ENCODE data around the gene ATAD3C. TPM values are rescaled to one million over a fixed set of nuclear protein-coding genes. Genes with fewer than 3 reads are reported as not detected.

Gene ATAD3C
- total RNA-seq, 1 donor from 2014 or later: 0.27 TPM

DNA sequence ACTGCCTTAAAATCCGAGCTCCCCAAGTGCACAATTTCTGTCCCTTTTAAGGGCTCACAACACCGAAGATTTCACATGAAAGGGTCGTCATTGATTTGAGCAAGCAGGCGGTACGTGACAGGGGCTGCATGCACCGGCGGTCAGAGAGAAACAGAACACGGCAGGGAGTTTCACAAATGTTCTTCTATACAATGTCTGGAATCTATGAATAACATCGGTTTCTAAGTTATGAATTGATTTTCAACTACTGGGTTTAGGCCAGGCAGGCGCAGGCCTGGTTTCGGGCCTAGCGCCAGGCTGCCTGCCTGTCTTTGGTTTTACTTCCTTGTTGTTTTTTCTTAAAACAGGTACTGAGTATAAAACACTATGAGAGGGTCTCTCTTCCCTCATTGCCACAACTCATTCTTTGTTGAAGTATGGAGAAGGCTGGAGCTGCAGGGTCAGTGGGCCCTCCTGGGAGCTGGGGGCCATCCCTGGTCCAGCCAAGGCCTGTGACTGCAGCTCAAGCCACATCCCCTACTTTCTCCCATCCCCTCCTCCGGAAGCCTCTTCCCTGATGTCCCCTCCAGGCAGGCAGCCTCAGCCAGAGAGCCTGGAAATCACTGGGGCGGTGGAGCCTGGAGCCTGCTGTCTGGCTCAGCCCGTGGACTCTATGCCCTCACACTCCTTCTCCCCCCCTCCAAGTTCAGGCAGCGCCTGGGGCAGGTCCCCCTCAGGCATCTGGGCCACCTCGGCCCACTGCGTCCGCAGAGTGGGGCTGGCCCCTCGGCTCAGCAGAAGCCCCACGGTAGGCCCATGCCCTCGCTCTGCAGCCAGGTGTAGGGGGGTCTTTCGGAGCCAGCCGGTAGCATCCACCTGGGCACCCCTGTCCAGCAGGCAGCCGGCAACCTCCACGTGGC lies 30.8 kb upstream of the ATAD3C start:
- no peaks in the 10 kb centered on the region for H3K27me3 Mint-ChIP-seq (ENCODE audit: unreplicated experiment)
- no peaks in the 10 kb centered on the region for H3K36me3 Mint-ChIP-seq (ENCODE audit: unreplicated experiment)
- no peak overlapping the region for H3K27ac Mint-ChIP-seq (ENCODE audit: unreplicated experiment)
- no peaks in the 10 kb centered on the region for H3K9me3 Mint-ChIP-seq (ENCODE audit: unreplicated experiment)
- TF ChIP-seq, protein P1, sequence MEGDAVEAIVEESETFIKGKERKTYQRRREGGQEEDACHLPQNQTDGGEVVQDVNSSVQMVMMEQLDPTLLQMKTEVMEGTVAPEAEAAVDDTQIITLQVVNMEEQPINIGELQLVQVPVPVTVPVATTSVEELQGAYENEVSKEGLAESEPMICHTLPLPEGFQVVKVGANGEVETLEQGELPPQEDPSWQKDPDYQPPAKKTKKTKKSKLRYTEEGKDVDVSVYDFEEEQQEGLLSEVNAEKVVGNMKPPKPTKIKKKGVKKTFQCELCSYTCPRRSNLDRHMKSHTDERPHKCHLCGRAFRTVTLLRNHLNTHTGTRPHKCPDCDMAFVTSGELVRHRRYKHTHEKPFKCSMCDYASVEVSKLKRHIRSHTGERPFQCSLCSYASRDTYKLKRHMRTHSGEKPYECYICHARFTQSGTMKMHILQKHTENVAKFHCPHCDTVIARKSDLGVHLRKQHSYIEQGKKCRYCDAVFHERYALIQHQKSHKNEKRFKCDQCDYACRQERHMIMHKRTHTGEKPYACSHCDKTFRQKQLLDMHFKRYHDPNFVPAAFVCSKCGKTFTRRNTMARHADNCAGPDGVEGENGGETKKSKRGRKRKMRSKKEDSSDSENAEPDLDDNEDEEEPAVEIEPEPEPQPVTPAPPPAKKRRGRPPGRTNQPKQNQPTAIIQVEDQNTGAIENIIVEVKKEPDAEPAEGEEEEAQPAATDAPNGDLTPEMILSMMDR (IDR thresholded peaks at IDR 0.05): no peak
- no peaks in the 10 kb centered on the region for H3K4me1 Mint-ChIP-seq (ENCODE audit: unreplicated experiment)
- no peak overlapping the region for H3K4me3 Mint-ChIP-seq (ENCODE audit: unreplicated experiment)
- DNase-seq (ENCODE audit: extremely low spot score, unreplicated experiment): no peak

DNA sequence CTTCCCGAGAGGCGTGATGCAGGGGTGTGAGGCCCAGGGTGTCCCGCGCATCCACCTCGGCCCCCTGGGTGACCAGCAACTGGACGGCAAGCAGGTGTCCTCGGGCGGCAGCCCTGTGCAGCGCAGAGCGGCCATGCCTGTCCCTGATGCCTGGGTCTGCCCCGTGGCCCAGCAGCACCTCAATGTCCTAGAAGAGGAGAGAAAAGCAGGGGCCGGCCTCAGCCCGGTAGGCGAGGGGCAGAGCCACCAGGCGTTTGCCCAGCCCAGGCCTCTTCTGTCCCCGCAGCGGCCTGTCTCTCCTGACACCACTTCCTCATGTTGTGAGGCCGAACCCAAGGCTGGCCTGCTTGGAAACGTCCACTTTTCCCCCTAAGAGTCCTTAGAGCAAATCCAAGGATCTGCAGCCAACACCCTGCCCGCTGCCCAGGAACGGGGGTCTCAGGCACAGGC lies 30.1 kb upstream of the ATAD3C start:
- no peak for DNase-seq (ENCODE audit: extremely low spot score, unreplicated experiment)
- no peaks in the 10 kb centered on the region for H3K36me3 Mint-ChIP-seq (ENCODE audit: unreplicated experiment)

DNA sequence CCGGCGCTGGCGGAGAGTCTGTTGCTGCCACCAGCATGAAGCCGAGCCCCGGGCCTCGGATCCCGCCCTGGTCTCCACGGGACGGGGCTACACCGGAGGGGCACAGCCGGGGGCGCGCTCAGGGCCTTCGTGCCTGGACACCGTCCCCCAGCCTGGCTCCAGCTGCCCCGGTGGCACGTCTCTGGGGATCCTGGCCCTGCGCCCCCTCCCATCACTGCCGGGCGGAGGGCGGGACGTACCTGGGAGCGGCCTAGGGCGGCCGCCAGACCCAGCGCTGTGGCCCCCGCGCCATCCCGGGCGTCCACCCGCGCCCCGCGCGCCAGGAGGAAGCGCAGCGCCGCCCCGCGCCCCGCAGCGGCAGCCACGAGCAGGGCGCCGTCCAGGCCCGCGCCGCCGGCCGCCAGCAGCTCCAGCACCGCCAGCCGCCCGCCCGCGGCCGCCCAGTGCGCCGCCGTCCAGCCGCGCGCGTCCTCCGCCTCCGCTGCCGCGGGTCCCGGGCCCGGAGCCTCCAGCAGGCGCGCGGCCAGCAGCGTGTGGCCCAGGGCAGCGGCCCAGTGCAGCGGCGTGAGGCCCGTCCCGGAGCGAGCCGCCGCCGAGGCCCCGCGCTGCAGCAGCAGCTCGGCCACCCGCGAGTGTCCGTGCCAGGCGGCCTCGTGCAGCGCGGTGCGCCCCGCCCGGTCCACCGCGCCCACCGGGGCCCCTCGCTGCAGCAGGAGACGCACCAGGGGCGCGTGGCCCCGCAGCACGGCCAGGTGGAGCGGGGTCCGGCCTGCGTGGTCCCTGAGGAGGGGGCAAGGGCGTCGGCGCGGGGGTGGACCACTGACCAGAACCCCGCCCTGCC lies 29.5 kb upstream of the ATAD3C start:
- no peak for DNase-seq (ENCODE audit: extremely low spot score, unreplicated experiment)
- Mint-ChIP-seq H3K36me3 (ENCODE audit: unreplicated experiment) (no peaks in the 10 kb centered on the region), H3K4me3 (ENCODE audit: unreplicated experiment) (no peak overlapping the region), H3K9me3 (ENCODE audit: unreplicated experiment) (no peaks in the 10 kb centered on the region), H3K4me1 (ENCODE audit: unreplicated experiment) (no peaks in the 10 kb centered on the region), H3K27ac (ENCODE audit: unreplicated experiment) (no peak overlapping the region), H3K27me3 (ENCODE audit: unreplicated experiment) (no peaks in the 10 kb centered on the region)
- TF ChIP-seq, protein P1 (IDR thresholded peaks at IDR 0.05): no peak

More for the DNA sequence above, 30.1 kb upstream of the ATAD3C start:
- Mint-ChIP-seq H3K4me1 (ENCODE audit: unreplicated experiment) (no peaks in the 10 kb centered on the region), H3K27ac (ENCODE audit: unreplicated experiment) (no peak overlapping the region), H3K9me3 (ENCODE audit: unreplicated experiment) (no peaks in the 10 kb centered on the region), H3K4me3 (ENCODE audit: unreplicated experiment) (no peak overlapping the region), H3K27me3 (ENCODE audit: unreplicated experiment) (no peaks in the 10 kb centered on the region)
- TF ChIP-seq, protein P1 (IDR thresholded peaks at IDR 0.05): no peak

DNA sequence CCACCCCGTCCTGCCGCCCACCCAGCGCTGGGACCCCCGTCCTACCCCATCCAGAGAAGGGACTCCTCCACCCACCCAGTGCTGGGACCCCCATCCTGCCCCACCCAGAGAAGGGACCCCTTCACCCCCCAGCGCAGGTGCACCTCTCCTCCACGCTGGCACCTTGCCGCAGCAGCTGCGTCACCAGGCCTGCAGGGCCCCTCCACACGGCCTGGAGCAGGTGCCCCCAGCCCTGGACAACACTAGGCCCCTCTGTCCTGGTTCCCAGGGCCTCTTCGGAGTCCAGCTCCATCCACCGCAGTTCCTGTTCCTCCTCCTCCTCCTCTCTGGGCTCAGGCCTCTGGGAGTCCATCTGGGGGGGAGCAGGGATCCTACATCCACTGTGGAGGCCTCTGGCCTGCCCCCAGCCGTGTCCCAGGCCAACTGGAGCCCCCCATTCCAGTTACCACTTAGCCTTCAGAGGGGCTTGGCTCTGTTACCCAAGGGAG lies 28.8 kb upstream of the ATAD3C start:
- Mint-ChIP-seq H3K27ac (ENCODE audit: unreplicated experiment) (no peak overlapping the region), H3K4me1 (ENCODE audit: unreplicated experiment) (no peaks in the 10 kb centered on the region), H3K4me3 (ENCODE audit: unreplicated experiment) (no peak overlapping the region), H3K9me3 (ENCODE audit: unreplicated experiment) (no peaks in the 10 kb centered on the region), H3K36me3 (ENCODE audit: unreplicated experiment) (no peaks in the 10 kb centered on the region), H3K27me3 (ENCODE audit: unreplicated experiment) (no peaks in the 10 kb centered on the region)
- TF ChIP-seq, protein P1 (IDR thresholded peaks at IDR 0.05): no peak
- no peak for DNase-seq (ENCODE audit: extremely low spot score, unreplicated experiment)

All from osteocyte (in vitro differentiated cells).